GM12878 (cell line): Measurements from ENCODE around the gene IVD.

Source experiments
- DPF2 ChIP-seq: fragments of 450-650 bp; IDR thresholded peaks from 2 replicates; pipeline ENCODE4 v1.6.1; 2017; ENCODE audit warnings: mild to moderate bottlenecking
- EGR1 ChIP-seq, 2 experiments: IDR thresholded peaks; 1 replicate in 1 of 2; 2 replicates in 1 of 2; pipeline ENCODE4 v1.6.1; 2011 to 2012; ENCODE audit warnings: low read depth in 2 of 2, low read length in 2 of 2, borderline replicate concordance in 1 of 2, mild to moderate bottlenecking in 1 of 2, moderate library complexity in 1 of 2
- HDAC2 ChIP-seq: fragments of 200-600 bp; sonication (generic); IDR thresholded peaks from 2 replicates; pipeline ENCODE4 v1.6.1; 2017
- JUND ChIP-seq: IDR thresholded peaks from 2 replicates; pipeline ENCODE4 v1.6.1; 2012; ENCODE audit warnings: low read depth, mild to moderate bottlenecking, low read length, improper control_type of control experiment, moderate library complexity
- MYC ChIP-seq: IDR thresholded peaks from 2 replicates; pipeline ENCODE4 v1.6.1; 2011; ENCODE audit warnings: mild to moderate bottlenecking, low read length, moderate library complexity, inconsistent platforms; ENCODE audit not compliant: insufficient read depth, insufficient replicate concordance, insufficient read length, severe bottlenecking
- POLR2A ChIP-seq: IDR thresholded peaks from 2 replicates; pipeline ENCODE4 v1.6.1; 2011; ENCODE audit warnings: low read depth, mild to moderate bottlenecking, low read length
- RELA ChIP-seq: fragments of 450-650 bp; IDR thresholded peaks from 2 replicates; pipeline ENCODE4 v1.8.0; 2014; ENCODE audit warnings: borderline replicate concordance; ENCODE audit not compliant: partially characterized antibody
- SP1 ChIP-seq: IDR thresholded peaks from one replicate; pipeline ENCODE4 v1.6.1; 2011; ENCODE audit warnings: low read depth, low read length
- SPI1 ChIP-seq: IDR thresholded peaks from 2 replicates; pipeline ENCODE4 v1.6.1; 2011; ENCODE audit warnings: low read depth, mild to moderate bottlenecking, low read length, moderate library complexity, borderline replicate concordance; ENCODE audit not compliant: insufficient read depth
- TARDBP ChIP-seq: IDR thresholded peaks from 2 replicates; pipeline ENCODE4 v1.6.1; 2016; ENCODE audit warnings: borderline replicate concordance
- TCF12 ChIP-seq: IDR thresholded peaks from 2 replicates; pipeline ENCODE4 v1.6.1; 2011; ENCODE audit warnings: low read depth, mild to moderate bottlenecking, low read length
- ZNF24 ChIP-seq: fragments of 450-650 bp; IDR thresholded peaks from 2 replicates; pipeline ENCODE4 v1.6.1; 2017; ENCODE audit warnings: antibody characterized with exemption, mild to moderate bottlenecking
- TF ChIP-seq, protein P1 (sequence below), 3 experiments: IDR thresholded peaks in 2 of 3; conservative IDR thresholded peaks in 1 of 3; 2 replicates each; pipeline ENCODE4 v1.5.1; 2011; ENCODE audit warnings: low read depth in 3 of 3, low read length in 3 of 3, mild to moderate bottlenecking in 3 of 3, control low read depth in 2 of 3, moderate library complexity in 2 of 3, inconsistent platforms in 1 of 3, mixed read lengths in 1 of 3; ENCODE audit not compliant: control insufficient read depth in 2 of 3, insufficient read depth in 1 of 3; ENCODE audit errors: extremely low read depth in 1 of 3
- TF ChIP-seq, protein P2 (sequence below): fragments of 450-650 bp; IDR thresholded peaks from 2 replicates; pipeline ENCODE4 v1.6.1; 2017; ENCODE audit warnings: mild to moderate bottlenecking, low read depth, inconsistent platforms; ENCODE audit not compliant: poor library complexity, severe bottlenecking

DNA sequence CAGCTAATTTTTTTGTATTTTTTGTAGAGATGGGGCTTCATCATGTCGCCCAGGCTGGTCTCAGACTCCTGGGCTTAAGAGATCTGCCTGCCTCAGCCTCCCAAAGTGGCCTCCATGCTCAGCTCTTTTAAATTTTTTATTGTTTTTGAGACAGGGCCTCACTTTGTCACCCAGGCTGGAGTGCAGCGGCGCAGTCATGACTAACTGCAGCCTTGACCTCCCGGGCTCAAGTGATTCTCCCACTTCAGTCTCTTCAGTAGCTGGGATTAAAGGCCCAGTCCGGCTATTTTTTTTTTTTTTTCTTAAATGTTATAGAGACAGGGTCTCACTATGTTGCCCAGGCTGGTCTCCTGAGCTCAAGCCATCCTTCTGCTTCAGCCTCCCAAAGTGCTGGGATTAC lies 20.1 kb downstream of the IVD start:
- no peak for TF ChIP-seq POLR2A
- TF ChIP-seq, protein P1, sequence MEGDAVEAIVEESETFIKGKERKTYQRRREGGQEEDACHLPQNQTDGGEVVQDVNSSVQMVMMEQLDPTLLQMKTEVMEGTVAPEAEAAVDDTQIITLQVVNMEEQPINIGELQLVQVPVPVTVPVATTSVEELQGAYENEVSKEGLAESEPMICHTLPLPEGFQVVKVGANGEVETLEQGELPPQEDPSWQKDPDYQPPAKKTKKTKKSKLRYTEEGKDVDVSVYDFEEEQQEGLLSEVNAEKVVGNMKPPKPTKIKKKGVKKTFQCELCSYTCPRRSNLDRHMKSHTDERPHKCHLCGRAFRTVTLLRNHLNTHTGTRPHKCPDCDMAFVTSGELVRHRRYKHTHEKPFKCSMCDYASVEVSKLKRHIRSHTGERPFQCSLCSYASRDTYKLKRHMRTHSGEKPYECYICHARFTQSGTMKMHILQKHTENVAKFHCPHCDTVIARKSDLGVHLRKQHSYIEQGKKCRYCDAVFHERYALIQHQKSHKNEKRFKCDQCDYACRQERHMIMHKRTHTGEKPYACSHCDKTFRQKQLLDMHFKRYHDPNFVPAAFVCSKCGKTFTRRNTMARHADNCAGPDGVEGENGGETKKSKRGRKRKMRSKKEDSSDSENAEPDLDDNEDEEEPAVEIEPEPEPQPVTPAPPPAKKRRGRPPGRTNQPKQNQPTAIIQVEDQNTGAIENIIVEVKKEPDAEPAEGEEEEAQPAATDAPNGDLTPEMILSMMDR (IDR thresholded peaks at IDR 0.05 in 2 of 3, conservative IDR thresholded peaks at IDR 0.05 in 1 of 3; ENCODE audit: control insufficient read depth in 2 of 3, extremely low read depth in 1 of 3, insufficient read depth in 1 of 3, low read depth in 3 of 3, low read length in 3 of 3), result no peak
- no peak for TF ChIP-seq SP1
- TF ChIP-seq, protein P2, sequence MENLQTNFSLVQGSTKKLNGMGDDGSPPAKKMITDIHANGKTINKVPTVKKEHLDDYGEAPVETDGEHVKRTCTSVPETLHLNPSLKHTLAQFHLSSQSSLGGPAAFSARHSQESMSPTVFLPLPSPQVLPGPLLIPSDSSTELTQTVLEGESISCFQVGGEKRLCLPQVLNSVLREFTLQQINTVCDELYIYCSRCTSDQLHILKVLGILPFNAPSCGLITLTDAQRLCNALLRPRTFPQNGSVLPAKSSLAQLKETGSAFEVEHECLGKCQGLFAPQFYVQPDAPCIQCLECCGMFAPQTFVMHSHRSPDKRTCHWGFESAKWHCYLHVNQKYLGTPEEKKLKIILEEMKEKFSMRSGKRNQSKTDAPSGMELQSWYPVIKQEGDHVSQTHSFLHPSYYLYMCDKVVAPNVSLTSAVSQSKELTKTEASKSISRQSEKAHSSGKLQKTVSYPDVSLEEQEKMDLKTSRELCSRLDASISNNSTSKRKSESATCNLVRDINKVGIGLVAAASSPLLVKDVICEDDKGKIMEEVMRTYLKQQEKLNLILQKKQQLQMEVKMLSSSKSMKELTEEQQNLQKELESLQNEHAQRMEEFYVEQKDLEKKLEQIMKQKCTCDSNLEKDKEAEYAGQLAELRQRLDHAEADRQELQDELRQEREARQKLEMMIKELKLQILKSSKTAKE, result no peak
- no peak for TF ChIP-seq EGR1 (IDR thresholded peaks at IDR 0.05; ENCODE audit: borderline replicate concordance in 1 of 2, low read depth in 2 of 2, low read length in 2 of 2)
- TF ChIP-seq TARDBP, result no peak
- no peak for TF ChIP-seq SPI1
- TF ChIP-seq RELA, result no peak
- no peak for TF ChIP-seq JUND
- TF ChIP-seq TCF12, result no peak
- no peak for TF ChIP-seq HDAC2
- TF ChIP-seq DPF2, result no peak
- no peak for TF ChIP-seq MYC
- no peak for TF ChIP-seq ZNF24
